ENCODE data around the gene LCNL1.

The LCNL1 gene

GRCh38 chr9:136961279-136962065 is 21.3 kb upstream of the LCNL1 start:
- Histone ChIP-seq H3K9ac (ENCODE audit: low read length) (no peak overlapping the region), H3K27ac (ENCODE audit: low read length, poor library complexity, severe bottlenecking) (no peak overlapping the region), H3K23ac (ENCODE audit: low read length in 2 of 2) (no peak overlapping the region), H3K18ac (ENCODE audit: low read depth in 1 of 2, low read length in 2 of 2) (no peak overlapping the region), H3K4me2 (ENCODE audit: low read length, poor library complexity, severe bottlenecking) (no peak overlapping the region), H2AFZ (ENCODE audit: low read depth, low read length) (no peak overlapping the region), H2AK5ac (ENCODE audit: low read length, severe bottlenecking) (no peak overlapping the region), H3K36me3 (ENCODE audit: control insufficient read depth in 1 of 2, insufficient read depth in 2 of 2, low read depth in 1 of 2, low read length in 2 of 2) (no peaks in the 10 kb centered on the region), H2BK120ac (ENCODE audit: low read depth, low read length) (no peak overlapping the region), H2BK5ac (ENCODE audit: low read depth, low read length, poor library complexity, severe bottlenecking) (no peak overlapping the region), H3K4me3 (ENCODE audit: insufficient read depth in 1 of 2, low read depth in 1 of 2, low read length in 2 of 2) (no peak overlapping the region), H3K27me3 (ENCODE audit: control insufficient read depth in 1 of 2, insufficient read depth in 1 of 2, low read length in 2 of 2) (peaks cover 0 to 22% of the 10 kb centered on the region in 2 experiments), H4K8ac (ENCODE audit: low read length) (no peak overlapping the region), H3K4ac (ENCODE audit: low read depth in 1 of 2, low read length in 2 of 2) (no peak overlapping the region), H3K79me1 (replicated peaks; ENCODE audit: low read length, poor library complexity, severe bottlenecking) (no peaks in the 10 kb centered on the region), H4K91ac (ENCODE audit: low read length) (no peak overlapping the region), H3K14ac (ENCODE audit: low read length in 2 of 2) (no peak overlapping the region), H2BK12ac (ENCODE audit: low read length in 2 of 2) (no peak overlapping the region), H3K4me1 (ENCODE audit: control insufficient read depth, insufficient read depth, low read depth, low read length) (peaks cover 20% of the 10 kb centered on the region), H2BK15ac (ENCODE audit: low read depth, poor library complexity, severe bottlenecking) (no peak overlapping the region), H3K9me3 (ENCODE audit: control insufficient read depth, low read length) (peaks cover under 1% of the 10 kb centered on the region)
- DNase-seq: no peak
- WGBS: 74% methylated on average over 23 of the region's 23 CpGs

GRCh38 chr9:136962163-136962562 is 20.6 kb upstream of the LCNL1 start:
- Histone ChIP-seq H2BK15ac (ENCODE audit: low read depth, poor library complexity, severe bottlenecking) (no peak overlapping the region), H3K14ac (ENCODE audit: low read length in 2 of 2) (no peak overlapping the region), H3K4ac (ENCODE audit: low read depth in 1 of 2, low read length in 2 of 2) (no peak overlapping the region), H3K27me3 (ENCODE audit: control insufficient read depth in 1 of 2, insufficient read depth in 1 of 2, low read length in 2 of 2) (peaks cover 0 to 22% of the 10 kb centered on the region in 2 experiments), H3K23ac (ENCODE audit: low read length in 2 of 2) (no peak overlapping the region), H3K9me3 (ENCODE audit: control insufficient read depth, low read length) (no peaks in the 10 kb centered on the region), H2BK12ac (ENCODE audit: low read length in 2 of 2) (no peak overlapping the region), H2BK120ac (ENCODE audit: low read depth, low read length) (no peak overlapping the region), H2AFZ (ENCODE audit: low read depth, low read length) (no peak overlapping the region), H3K27ac (ENCODE audit: low read length, poor library complexity, severe bottlenecking) (no peak overlapping the region), H2BK5ac (ENCODE audit: low read depth, low read length, poor library complexity, severe bottlenecking) (no peak overlapping the region), H3K18ac (ENCODE audit: low read depth in 1 of 2, low read length in 2 of 2) (no peak overlapping the region), H3K9ac (ENCODE audit: low read length) (no peak overlapping the region), H4K91ac (ENCODE audit: low read length) (no peak overlapping the region), H3K4me3 (ENCODE audit: insufficient read depth in 1 of 2, low read depth in 1 of 2, low read length in 2 of 2) (no peak overlapping the region), H3K79me1 (replicated peaks; ENCODE audit: low read length, poor library complexity, severe bottlenecking) (no peaks in the 10 kb centered on the region), H3K4me1 (ENCODE audit: control insufficient read depth, insufficient read depth, low read depth, low read length) (peaks cover 20% of the 10 kb centered on the region), H4K8ac (ENCODE audit: low read length) (no peak overlapping the region), H3K36me3 (ENCODE audit: control insufficient read depth in 1 of 2, insufficient read depth in 2 of 2, low read depth in 1 of 2, low read length in 2 of 2) (no peaks in the 10 kb centered on the region), H2AK5ac (ENCODE audit: low read length, severe bottlenecking) (no peak overlapping the region), H3K4me2 (ENCODE audit: low read length, poor library complexity, severe bottlenecking) (no peak overlapping the region)
- DNase-seq: no peak
- WGBS: 95% methylated on average over 9 of the region's 9 CpGs

- H2BK15ac ChIP-seq (ENCODE audit: low read depth, poor library complexity, severe bottlenecking): no peak overlapping the region
- no peak for DNase-seq
- no peak overlapping the region for H3K27ac ChIP-seq (ENCODE audit: low read length, poor library complexity, severe bottlenecking)
- H3K27me3 ChIP-seq (ENCODE audit: control insufficient read depth in 1 of 2, insufficient read depth in 1 of 2, low read length in 2 of 2): peaks cover 0 to 22% of the 10 kb centered on the region in 2 experiments
- no peak overlapping the region for H2BK12ac ChIP-seq (ENCODE audit: low read length in 2 of 2)
- H3K36me3 ChIP-seq (ENCODE audit: control insufficient read depth in 1 of 2, insufficient read depth in 2 of 2, low read depth in 1 of 2, low read length in 2 of 2): no peaks in the 10 kb centered on the region
- H3K4me1 ChIP-seq (ENCODE audit: control insufficient read depth, insufficient read depth, low read depth, low read length): peaks cover 20% of the 10 kb centered on the region
- peak overlapping the region in 1 of 2 experiments; percentile 5 for H3K14ac ChIP-seq (ENCODE audit: low read length in 2 of 2)
- H2AK5ac ChIP-seq (ENCODE audit: low read length, severe bottlenecking): no peak overlapping the region
- no peak overlapping the region for H3K18ac ChIP-seq (ENCODE audit: low read depth in 1 of 2, low read length in 2 of 2)
- H4K8ac ChIP-seq (ENCODE audit: low read length): no peak overlapping the region
- no peak overlapping the region for H3K4me3 ChIP-seq (ENCODE audit: insufficient read depth in 1 of 2, low read depth in 1 of 2, low read length in 2 of 2)
- no peak overlapping the region for H3K23ac ChIP-seq (ENCODE audit: low read length in 2 of 2)
- no peak overlapping the region for H3K9ac ChIP-seq (ENCODE audit: low read length)
- no peak overlapping the region for H2AFZ ChIP-seq (ENCODE audit: low read depth, low read length)
- no peak overlapping the region for H3K4me2 ChIP-seq (ENCODE audit: low read length, poor library complexity, severe bottlenecking)
- WGBS: 87% methylated on average over 11 of the region's 11 CpGs
- no peak overlapping the region for H3K4ac ChIP-seq (ENCODE audit: low read depth in 1 of 2, low read length in 2 of 2)
- H2BK120ac ChIP-seq (ENCODE audit: low read depth, low read length): no peak overlapping the region
- no peaks in the 10 kb centered on the region for H3K9me3 ChIP-seq (ENCODE audit: control insufficient read depth, low read length)
- H3K79me1 ChIP-seq (replicated peaks; ENCODE audit: low read length, poor library complexity, severe bottlenecking): no peaks in the 10 kb centered on the region
- H4K91ac ChIP-seq (ENCODE audit: low read length): no peak overlapping the region
- no peak overlapping the region for H2BK5ac ChIP-seq (ENCODE audit: low read depth, low read length, poor library complexity, severe bottlenecking)
Measured at GRCh38 chr9:136962701-136963248, 20.0 kb upstream of the LCNL1 start.

GRCh38 chr9:136963341-136963740 is 19.5 kb upstream of the LCNL1 start:
- DNase-seq: no peak
- H2BK5ac ChIP-seq (ENCODE audit: low read depth, low read length, poor library complexity, severe bottlenecking): no peak overlapping the region
- whole genome bisulfite sequencing: 89% methylated on average over 15 of the region's 15 CpGs
- H2AFZ ChIP-seq (ENCODE audit: low read depth, low read length): no peak overlapping the region
- H3K23ac ChIP-seq (ENCODE audit: low read length in 2 of 2): no peak overlapping the region
- H3K27ac ChIP-seq (ENCODE audit: low read length, poor library complexity, severe bottlenecking): no peak overlapping the region
- no peak overlapping the region for H4K91ac ChIP-seq (ENCODE audit: low read length)
- H4K8ac ChIP-seq (ENCODE audit: low read length): no peak overlapping the region
- H3K9me3 ChIP-seq (ENCODE audit: control insufficient read depth, low read length): no peaks in the 10 kb centered on the region
- no peak overlapping the region for H3K18ac ChIP-seq (ENCODE audit: low read depth in 1 of 2, low read length in 2 of 2)
- H3K9ac ChIP-seq (ENCODE audit: low read length): no peak overlapping the region
- H2BK15ac ChIP-seq (ENCODE audit: low read depth, poor library complexity, severe bottlenecking): no peak overlapping the region
- H2AK5ac ChIP-seq (ENCODE audit: low read length, severe bottlenecking): no peak overlapping the region
- H3K4me2 ChIP-seq (ENCODE audit: low read length, poor library complexity, severe bottlenecking): no peak overlapping the region
- no peak overlapping the region for H2BK120ac ChIP-seq (ENCODE audit: low read depth, low read length)
- H3K79me1 ChIP-seq (replicated peaks; ENCODE audit: low read length, poor library complexity, severe bottlenecking): no peaks in the 10 kb centered on the region
- H3K36me3 ChIP-seq (ENCODE audit: control insufficient read depth in 1 of 2, insufficient read depth in 2 of 2, low read depth in 1 of 2, low read length in 2 of 2): no peaks in the 10 kb centered on the region
- H3K4me3 ChIP-seq (ENCODE audit: insufficient read depth in 1 of 2, low read depth in 1 of 2, low read length in 2 of 2): no peak overlapping the region
- peaks cover 0 to 22% of the 10 kb centered on the region in 2 experiments for H3K27me3 ChIP-seq (ENCODE audit: control insufficient read depth in 1 of 2, insufficient read depth in 1 of 2, low read length in 2 of 2)
- peaks cover 20% of the 10 kb centered on the region for H3K4me1 ChIP-seq (ENCODE audit: control insufficient read depth, insufficient read depth, low read depth, low read length)
- H2BK12ac ChIP-seq (ENCODE audit: low read length in 2 of 2): no peak overlapping the region
- H3K4ac ChIP-seq (ENCODE audit: low read depth in 1 of 2, low read length in 2 of 2): no peak overlapping the region
- H3K14ac ChIP-seq (ENCODE audit: low read length in 2 of 2): no peak overlapping the region
